Measurements from ENCODE around the gene EXOC6. TPM values are rescaled to one million over a fixed set of nuclear protein-coding genes. Genes with fewer than 3 reads are reported as not detected.

EXOC6 gene
- total RNA-seq, 2 donors from 2014 or later, result 13.2 to 70.8 TPM

DNA sequence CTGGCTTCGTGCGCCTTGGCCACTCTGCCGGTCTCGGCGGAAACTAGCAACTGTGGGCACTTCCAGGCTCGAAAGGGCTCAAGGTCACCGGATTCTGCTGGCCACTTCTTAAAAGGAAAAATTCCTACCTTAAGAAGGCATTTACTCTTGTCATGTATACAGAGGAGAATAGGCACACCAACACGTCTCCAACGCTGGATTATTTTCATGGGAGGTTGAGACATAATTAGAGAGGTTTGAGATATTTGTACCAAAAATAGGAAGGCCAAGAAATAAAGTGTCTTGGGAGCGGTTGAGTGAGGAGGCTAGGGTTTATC lies 220.9 kb downstream of the EXOC6 start:
- no peak for TF ChIP-seq POLR2A (IDR thresholded peaks at IDR 0.05)
- TF ChIP-seq, protein P1, sequence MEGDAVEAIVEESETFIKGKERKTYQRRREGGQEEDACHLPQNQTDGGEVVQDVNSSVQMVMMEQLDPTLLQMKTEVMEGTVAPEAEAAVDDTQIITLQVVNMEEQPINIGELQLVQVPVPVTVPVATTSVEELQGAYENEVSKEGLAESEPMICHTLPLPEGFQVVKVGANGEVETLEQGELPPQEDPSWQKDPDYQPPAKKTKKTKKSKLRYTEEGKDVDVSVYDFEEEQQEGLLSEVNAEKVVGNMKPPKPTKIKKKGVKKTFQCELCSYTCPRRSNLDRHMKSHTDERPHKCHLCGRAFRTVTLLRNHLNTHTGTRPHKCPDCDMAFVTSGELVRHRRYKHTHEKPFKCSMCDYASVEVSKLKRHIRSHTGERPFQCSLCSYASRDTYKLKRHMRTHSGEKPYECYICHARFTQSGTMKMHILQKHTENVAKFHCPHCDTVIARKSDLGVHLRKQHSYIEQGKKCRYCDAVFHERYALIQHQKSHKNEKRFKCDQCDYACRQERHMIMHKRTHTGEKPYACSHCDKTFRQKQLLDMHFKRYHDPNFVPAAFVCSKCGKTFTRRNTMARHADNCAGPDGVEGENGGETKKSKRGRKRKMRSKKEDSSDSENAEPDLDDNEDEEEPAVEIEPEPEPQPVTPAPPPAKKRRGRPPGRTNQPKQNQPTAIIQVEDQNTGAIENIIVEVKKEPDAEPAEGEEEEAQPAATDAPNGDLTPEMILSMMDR (IDR thresholded peaks at IDR 0.05), result no peak
- Histone ChIP-seq H3K27me3 (peaks cover 0 to 10% of the 10 kb centered on the region in 2 donors), H3K36me3 (replicated peaks in 1 of 2; ENCODE audit: insufficient read depth in 1 of 2, low read depth in 2 of 2) (no peaks in the 10 kb centered on the region), H3K9me3 (no peaks in the 10 kb centered on the region), H3K4me1 (peaks cover 20% of the 10 kb centered on the region), H3K27ac (no peak overlapping the region), H3K4me3 (no peak overlapping the region)
- 31 to 50% methylated on average over 10 of the region's 10 CpGs for WGBS, 2 donors
- DNase-seq (no peak), ATAC-seq (no peak)
- intact Hi-C loops (cut with DNase I), result no loop called here

- Histone ChIP-seq H3K9me3 (no peaks in the 10 kb centered on the region), H3K4me3 (no peak overlapping the region), H3K27ac (no peak overlapping the region), H3K36me3 (replicated peaks in 1 of 2; ENCODE audit: insufficient read depth in 1 of 2, low read depth in 2 of 2) (no peaks in the 10 kb centered on the region), H3K4me1 (peaks cover 31% of the 10 kb centered on the region), H3K27me3 (peaks cover 0 to 22% of the 10 kb centered on the region in 2 donors)
- ATAC-seq (no peak), DNase-seq (no peak)
- intact Hi-C loops (cut with DNase I), result no loop called here
- 68 to 70% methylated on average over 5 of the region's 5 CpGs for WGBS, 2 donors
- TF ChIP-seq, protein P1 (IDR thresholded peaks at IDR 0.05), result no peak
- TF ChIP-seq POLR2A (IDR thresholded peaks at IDR 0.05), result no peak
Observed at GRCh38 chr10:93070378-93071176, 222.3 kb downstream of the EXOC6 start.

DNA sequence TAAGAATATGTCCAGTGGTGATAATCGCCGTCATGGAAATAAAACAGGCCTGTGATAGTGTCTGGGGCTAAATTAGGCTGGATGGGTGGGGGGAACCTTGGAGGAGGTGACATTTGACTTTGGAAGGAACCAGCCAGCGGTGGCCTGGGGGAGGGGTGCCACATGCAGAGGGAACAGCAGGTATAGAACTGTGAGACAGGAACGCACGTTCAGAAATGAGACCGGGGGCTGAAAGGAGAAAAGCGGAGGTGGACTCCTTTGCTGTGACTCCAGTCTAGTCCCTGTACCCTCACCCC lies 222.8 kb downstream of the EXOC6 start:
- H3K4me1 ChIP-seq, result peaks cover 31% of the 10 kb centered on the region
- ATAC-seq (no peak), DNase-seq (no peak)
- intact Hi-C loops (cut with DNase I), result no loop called here
- H3K27me3 ChIP-seq, result peaks cover 0 to 22% of the 10 kb centered on the region in 2 donors
- 69 to 77% methylated on average over 7 of the region's 7 CpGs for WGBS, 2 donors
- no peak overlapping the region for H3K4me3 ChIP-seq
- H3K9me3 ChIP-seq, result no peaks in the 10 kb centered on the region
- TF ChIP-seq POLR2A (IDR thresholded peaks at IDR 0.05), result no peak
- TF ChIP-seq, protein P1 (IDR thresholded peaks at IDR 0.05), result no peak
- H3K36me3 ChIP-seq (replicated peaks in 1 of 2; ENCODE audit: insufficient read depth in 1 of 2, low read depth in 2 of 2), result no peaks in the 10 kb centered on the region
- no peak overlapping the region for H3K27ac ChIP-seq

DNA sequence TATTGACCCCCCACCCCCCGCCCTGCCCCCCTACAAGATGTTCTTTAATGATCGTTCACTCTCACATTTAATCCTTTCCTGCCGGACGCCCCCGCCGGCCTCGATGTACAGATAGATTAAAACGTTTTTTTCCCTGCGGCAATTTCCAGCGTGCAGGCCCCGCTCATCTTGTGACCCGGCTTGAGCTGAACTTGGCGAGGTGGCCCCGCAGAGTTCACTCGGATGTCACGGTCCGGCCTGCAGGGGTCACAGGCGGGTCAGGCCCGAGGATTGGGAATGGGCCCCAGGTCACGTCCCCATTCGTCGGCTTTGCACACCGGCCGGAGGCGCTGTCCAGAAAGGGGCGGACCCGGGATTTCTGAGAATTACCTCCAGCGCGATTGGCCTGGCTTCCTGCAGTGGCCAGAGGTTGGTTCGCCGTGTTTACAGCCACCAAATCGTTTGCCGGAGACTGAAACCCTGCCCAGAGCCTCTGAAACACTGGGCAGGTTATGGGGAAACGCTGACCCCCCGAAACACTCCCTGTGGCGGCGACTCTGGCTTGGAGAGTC lies 223.4 kb downstream of the EXOC6 start:
- H3K9me3 ChIP-seq, result no peaks in the 10 kb centered on the region
- no peak for TF ChIP-seq POLR2A (IDR thresholded peaks at IDR 0.05)
- TF ChIP-seq, protein P1 (IDR thresholded peaks at IDR 0.05), result no peak
- H3K4me1 ChIP-seq, result peaks cover 31% of the 10 kb centered on the region
- ATAC-seq (peak; percentile 54), DNase-seq (peak in 3 of 4 donors; percentile 33 to 57 (median 35))
- H3K27me3 ChIP-seq, result peaks cover 0 to 22% of the 10 kb centered on the region in 2 donors
- intact Hi-C loops (cut with DNase I), result no loop called here
- WGBS, 2 donors, result 1 to 2% methylated on average over 14 to 37 of the region's 37 CpGs
- no peak overlapping the region for H3K27ac ChIP-seq
- no peak overlapping the region for H3K4me3 ChIP-seq
- no peaks in the 10 kb centered on the region for H3K36me3 ChIP-seq (replicated peaks in 1 of 2; ENCODE audit: insufficient read depth in 1 of 2, low read depth in 2 of 2)
